Lower leg skin (tissue), 4 donors: ENCODE measurements around the gene TESMIN. TPM values are rescaled to one million over a fixed set of nuclear protein-coding genes. Genes with fewer than 3 reads are reported as not detected.

Experiments
- DNase-seq, 2 donors: peaks; one replicate each; pipeline ENCODE4 v3.0.0-alpha.2; 2019; ENCODE audit warnings: low spot score in 2 of 2
- H3K4me3 ChIP-seq: fragments of 200-600 bp; sonication (generic); 2 replicates; pipeline ENCODE4 v1.5.1; 2017; ENCODE audit warnings: mild to moderate bottlenecking, low read depth; ENCODE audit not compliant: poor library complexity, severe bottlenecking
- CTCF ChIP-seq, 3 donors: fragments of 450-650 bp; IDR thresholded peaks; one replicate each; pipeline ENCODE4 v1.5.1; 2016; ENCODE audit warnings: antibody characterized with exemption in 3 of 3, mild to moderate bottlenecking in 3 of 3, moderate library complexity in 2 of 3
- POLR2A ChIP-seq, 2 donors: fragments of 450-650 bp; IDR thresholded peaks; one replicate each; pipeline ENCODE4 v1.6.1; 2016 to 2017; ENCODE audit warnings: antibody characterized with exemption in 2 of 2, mild to moderate bottlenecking in 1 of 2, moderate library complexity in 1 of 2
- WGBS, 2 donors: methylation state at CpG; one replicate each; pipeline ENCODE4 v1.1.5; 2018; 5-methylcytosine and 5-hydroxymethylcytosine counted together
- intact Hi-C: fragments of 100-400 bp; cut with DNase I; formaldehyde crosslinking; loops from one replicate; pipeline ENCODE4 v1.15.0; 2023; ENCODE audit warnings: low total_unique reads
- total RNA-seq, 4 donors: library from RNA; depleted of rRNA; stranded (reverse); fragments of >200 nt; gene quantifications; one replicate each; pipeline ENCODE4 v1.1.0, GENCODE V29; 2016

TESMIN gene
- total RNA-seq, 4 donors from 2014 or later = 1.3 to 3.9 (median 2.0) TPM

GRCh38 chr11:68764746-68765145, 13.4 kb upstream of the TESMIN start:
- TF ChIP-seq POLR2A (IDR thresholded peaks at IDR 0.05) = no peak
- no peak for TF ChIP-seq CTCF (IDR thresholded peaks at IDR 0.05)
- no peak for DNase-seq
- 82 to 94% methylated on average over 14 to 16 of the region's 16 CpGs for WGBS, 2 donors
- intact Hi-C loops = no loop called here
- no peak overlapping the region for H3K4me3 ChIP-seq

DNA sequence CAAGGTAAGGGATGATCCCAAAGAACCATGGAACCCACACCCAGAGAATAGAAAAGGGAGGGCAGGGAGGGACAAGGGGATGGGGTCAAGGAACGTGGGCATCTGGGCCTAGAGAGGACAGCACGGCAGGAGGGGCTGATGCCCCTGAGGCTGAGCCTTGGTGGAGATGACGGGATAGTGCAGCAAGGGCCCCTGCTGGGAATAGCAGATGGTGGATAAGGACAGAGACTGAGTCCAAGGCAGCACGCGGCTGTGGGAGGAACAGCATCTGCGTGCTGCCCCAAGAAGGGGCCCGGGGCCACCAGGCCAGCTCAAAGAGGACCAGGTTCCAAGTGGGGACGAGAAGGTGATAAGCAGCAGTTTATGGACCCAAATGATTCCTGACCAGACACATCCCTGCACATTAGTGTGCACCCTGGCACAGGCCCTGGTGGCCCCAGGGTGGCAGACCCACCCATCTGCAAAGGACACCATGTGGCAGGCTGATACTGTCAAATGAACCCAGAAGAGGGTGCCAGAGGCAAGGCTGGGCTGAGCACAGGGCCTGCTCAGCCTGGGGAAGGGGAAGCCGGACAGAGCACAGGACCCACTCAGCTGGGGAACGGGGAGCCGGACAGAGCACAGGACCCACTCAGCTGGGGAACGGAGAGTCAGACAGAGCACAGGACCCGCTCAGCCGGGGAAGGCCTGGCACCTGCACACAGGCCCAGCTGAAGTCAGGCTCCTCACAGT, 12.8 kb upstream of the TESMIN start:
- WGBS, 2 donors = 83 to 84% methylated on average over 14 of the region's 14 CpGs
- intact Hi-C loops = no loop called here
- no peak for DNase-seq
- no peak overlapping the region for H3K4me3 ChIP-seq
- TF ChIP-seq CTCF (IDR thresholded peaks at IDR 0.05) (no peak), POLR2A (IDR thresholded peaks at IDR 0.05) (no peak)

DNA sequence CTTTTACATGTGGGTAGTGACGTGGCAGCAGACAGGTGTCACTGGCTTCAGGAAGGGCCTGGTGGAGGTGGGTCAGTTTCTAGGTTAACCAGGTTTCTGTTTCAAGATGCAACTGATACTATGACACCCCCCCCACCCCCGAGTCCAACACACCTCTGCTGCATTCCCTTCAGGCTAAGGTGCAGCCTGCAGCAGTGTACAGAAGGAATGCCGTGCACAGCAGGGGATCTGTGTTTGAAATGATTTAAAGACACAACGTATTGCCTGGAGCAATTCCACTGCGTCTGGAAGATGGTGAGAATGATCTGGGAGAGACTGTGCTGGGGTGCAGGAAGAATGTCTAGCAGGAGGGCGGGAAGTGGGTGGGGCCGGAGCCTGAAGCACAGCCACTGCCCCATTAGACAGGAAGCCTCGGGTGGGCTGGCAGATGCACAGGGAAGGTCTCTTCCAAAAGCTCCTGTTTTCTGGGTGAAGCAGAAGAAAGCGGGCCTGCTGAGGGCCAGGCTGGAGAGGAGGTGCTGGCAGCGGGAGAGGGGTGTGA, 11.9 kb upstream of the TESMIN start:
- WGBS, 2 donors = 65 to 68% methylated on average over 10 of the region's 10 CpGs
- TF ChIP-seq POLR2A (IDR thresholded peaks at IDR 0.05) (no peak), CTCF (IDR thresholded peaks at IDR 0.05) (no peak)
- intact Hi-C loops = no loop called here
- no peak overlapping the region for H3K4me3 ChIP-seq
- DNase-seq = no peak

DNA sequence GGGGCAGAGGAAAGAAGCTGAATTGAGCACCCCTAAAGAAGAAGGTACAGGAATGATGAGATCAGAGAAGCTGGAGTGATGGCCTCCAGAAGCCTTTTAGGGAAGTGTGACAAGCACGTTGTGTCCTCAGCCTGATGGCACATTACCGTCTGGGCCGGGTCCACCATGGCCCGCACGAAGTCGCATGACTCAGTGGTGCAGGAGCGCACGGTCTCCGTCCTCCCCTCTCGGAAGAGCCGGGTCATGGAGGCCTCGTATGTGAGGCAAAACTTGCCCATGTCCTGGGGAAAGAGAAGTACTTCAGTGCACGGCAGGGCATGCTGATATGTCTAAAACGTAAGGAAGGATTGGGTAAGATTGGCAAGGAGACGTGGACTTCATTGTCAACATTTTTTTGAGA, 11.2 kb upstream of the TESMIN start:
- DNase-seq = no peak
- H3K4me3 ChIP-seq = no peak overlapping the region
- TF ChIP-seq POLR2A (IDR thresholded peaks at IDR 0.05) (no peak), CTCF (IDR thresholded peaks at IDR 0.05) (no peak)
- 86 to 87% methylated on average over 15 of the region's 15 CpGs for whole genome bisulfite sequencing, 2 donors
- intact Hi-C loops = no loop called here

DNA sequence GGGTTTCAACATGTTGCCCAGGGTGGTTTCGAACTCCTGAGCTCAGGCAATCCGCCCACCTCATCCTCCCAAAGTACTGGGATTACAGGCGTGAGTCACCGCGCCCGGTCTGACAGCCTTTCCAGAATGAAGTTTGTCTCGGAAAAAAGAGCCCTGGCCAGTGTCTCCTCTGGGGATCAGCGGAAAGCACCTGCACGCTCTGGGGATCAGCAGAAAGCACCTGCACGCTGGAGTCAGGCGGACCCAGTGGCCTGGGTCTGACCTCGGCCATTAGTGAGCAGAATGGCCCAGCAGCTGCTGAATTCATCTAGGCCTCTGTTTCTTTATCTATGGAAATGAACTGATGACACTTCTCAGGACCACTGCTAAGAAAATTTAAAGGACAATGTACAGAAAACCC, 10.5 kb upstream of the TESMIN start:
- 86 to 90% methylated on average over 12 of the region's 12 CpGs for WGBS, 2 donors
- TF ChIP-seq POLR2A (IDR thresholded peaks at IDR 0.05) (no peak), CTCF (IDR thresholded peaks at IDR 0.05) (no peak)
- intact Hi-C loops = no loop called here
- H3K4me3 ChIP-seq = no peak overlapping the region
- no peak for DNase-seq

DNA sequence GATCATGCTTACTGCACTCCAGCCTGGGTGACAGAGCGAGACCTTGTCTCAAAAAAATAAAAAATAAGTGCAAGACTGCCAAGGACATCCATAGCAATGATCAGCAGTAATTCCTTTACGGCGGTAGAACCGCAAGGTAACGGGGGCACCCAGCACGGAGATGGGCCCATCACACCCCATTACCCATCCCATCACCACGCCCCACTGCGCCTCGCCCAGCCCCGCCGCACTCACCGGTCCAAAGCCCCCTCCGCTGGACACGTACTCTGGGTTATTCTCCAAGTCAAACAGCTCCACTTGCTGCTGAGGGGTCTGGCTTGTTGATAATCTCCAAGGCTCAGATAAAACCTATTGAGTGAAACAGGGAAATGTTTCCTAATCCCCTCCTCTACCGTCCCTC, 8.7 kb upstream of the TESMIN start:
- 88 to 95% methylated on average over 15 of the region's 15 CpGs for WGBS, 2 donors
- intact Hi-C loops = no loop called here
- no peak overlapping the region for H3K4me3 ChIP-seq
- TF ChIP-seq CTCF (IDR thresholded peaks at IDR 0.05) (no peak), POLR2A (IDR thresholded peaks at IDR 0.05) (no peak)
- no peak for DNase-seq
